HG03565 (cell line): ENCODE results near the gene MYRF.

Experiments
- ATAC-seq: cut with Tn5 transposase; IDR thresholded peaks from one replicate; pipeline ENCODE4 v1.9.1; 2021; ENCODE audit warnings: mild to moderate bottlenecking, moderate library complexity; ENCODE audit not compliant: unreplicated experiment

MYRF gene

GRCh38 chr11:61738776-61739175 is 13.7 kb upstream of the MYRF start:
- ATAC-seq, result no peak

- no peak for ATAC-seq
Observed at GRCh38 chr11:61739413-61739812, 13.0 kb upstream of the MYRF start.

- no peak for ATAC-seq
Observed at GRCh38 chr11:61739966-61740365, 12.5 kb upstream of the MYRF start.

- no peak for ATAC-seq
Observed at GRCh38 chr11:61742391-61742790, 10.0 kb upstream of the MYRF start.

GRCh38 chr11:61743486-61744095 is 8.8 kb upstream of the MYRF start:
- no peak for ATAC-seq

- ATAC-seq, result no peak
Observed at GRCh38 chr11:61744181-61744580, 8.3 kb upstream of the MYRF start.

- no peak for ATAC-seq
Observed at GRCh38 chr11:61744609-61745156, 7.8 kb upstream of the MYRF start.

- ATAC-seq, result no peak
Observed at GRCh38 chr11:61745781-61746441, 6.5 kb upstream of the MYRF start.

- no peak for ATAC-seq
Observed at GRCh38 chr11:61746442-61747191, 5.8 kb upstream of the MYRF start.

GRCh38 chr11:61747192-61747966 is 5.1 kb upstream of the MYRF start:
- no peak for ATAC-seq

- no peak for ATAC-seq
Observed at GRCh38 chr11:61747967-61748285, 4.5 kb upstream of the MYRF start.

GRCh38 chr11:61749591-61750217 is 2.7 kb upstream of the MYRF start:
- ATAC-seq, result no peak

- ATAC-seq, result no peak
Observed at GRCh38 chr11:61750631-61751273, 1.7 kb upstream of the MYRF start.

- no peak for ATAC-seq
Observed at GRCh38 chr11:61751384-61751783, 1.1 kb upstream of the MYRF start.

- ATAC-seq, result no peak
Observed at GRCh38 chr11:61752925-61753521, 587 bp downstream of the MYRF start.

- no peak for ATAC-seq
Observed at GRCh38 chr11:61753672-61754071, 1.2 kb downstream of the MYRF start.

- ATAC-seq, result no peak
Observed at GRCh38 chr11:61754534-61755482, 2.4 kb downstream of the MYRF start.

GRCh38 chr11:61756147-61756451 is 3.7 kb downstream of the MYRF start:
- no peak for ATAC-seq
